ENCODE results near the gene ETV3L.
A peak's percentile ranks its signal among the peaks of the same experiment; 100 is the strongest.
"Not testable (repeated sequence)": the region's sequence is repeated elsewhere in the genome, so short reads cannot be mapped to it uniquely, and the experiment has no call there.

The ETV3L gene

DNA sequence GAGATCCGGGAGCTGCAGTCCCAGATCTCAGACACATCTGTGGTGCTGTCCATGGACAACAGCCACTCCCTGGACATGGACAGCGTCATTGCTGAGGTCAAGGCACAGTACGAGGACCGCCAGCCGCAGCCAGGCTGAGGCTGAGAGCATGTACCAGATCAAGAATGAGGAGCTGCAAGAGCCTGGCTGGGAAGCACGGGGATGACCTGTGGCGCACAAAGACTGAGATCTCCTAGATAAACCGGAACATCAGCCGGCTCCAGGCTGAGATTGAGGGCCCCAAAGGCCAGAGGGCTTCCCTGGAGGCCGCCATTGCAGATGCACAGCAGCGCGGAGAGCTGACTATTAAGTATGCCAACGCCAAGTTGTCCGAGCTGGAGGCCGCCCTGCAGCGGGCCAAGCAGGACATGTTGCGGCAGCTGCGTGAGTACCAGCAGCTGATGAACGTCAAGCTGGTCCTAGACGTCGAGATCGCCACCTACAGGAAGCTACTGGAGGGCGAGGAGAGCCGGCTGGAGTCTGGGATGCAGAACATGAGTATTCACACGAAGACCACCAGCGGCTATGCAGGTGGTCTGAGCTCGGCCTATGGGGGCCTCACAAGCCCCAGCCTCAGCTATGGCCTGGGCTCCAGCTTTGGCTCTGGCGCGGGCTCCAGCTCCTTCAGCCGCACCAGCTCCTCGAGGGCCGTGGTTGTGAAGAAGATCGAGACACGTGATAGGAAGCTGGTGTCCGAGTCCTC, 25.5 kb downstream of the ETV3L start:
- DNase-seq = peak; percentile 81

DNA sequence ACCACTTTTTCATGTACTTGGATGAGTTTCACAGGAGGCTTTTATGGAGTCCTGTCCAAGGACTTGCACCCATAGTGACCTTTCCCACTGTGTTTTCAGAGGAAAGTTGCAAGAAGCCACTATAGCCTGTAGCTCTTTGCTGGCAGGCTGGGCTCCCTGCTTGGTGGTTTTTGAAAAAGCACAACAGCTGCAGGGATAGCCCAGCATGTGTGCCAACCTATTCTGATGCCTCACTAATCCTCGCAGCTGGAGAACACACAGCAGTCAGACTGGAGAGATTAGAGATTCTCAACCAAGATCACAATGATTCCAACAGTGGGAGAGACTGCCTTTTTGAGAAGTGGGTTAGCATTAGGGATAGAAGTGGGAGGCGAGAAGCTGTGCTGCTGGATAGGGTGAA, 30.0 kb downstream of the ETV3L start:
- no peak for DNase-seq

- DNase-seq = not testable (repeated sequence)
Observed at GRCh38 chr1:157059241-157059640, 40.4 kb downstream of the ETV3L start.

DNA sequence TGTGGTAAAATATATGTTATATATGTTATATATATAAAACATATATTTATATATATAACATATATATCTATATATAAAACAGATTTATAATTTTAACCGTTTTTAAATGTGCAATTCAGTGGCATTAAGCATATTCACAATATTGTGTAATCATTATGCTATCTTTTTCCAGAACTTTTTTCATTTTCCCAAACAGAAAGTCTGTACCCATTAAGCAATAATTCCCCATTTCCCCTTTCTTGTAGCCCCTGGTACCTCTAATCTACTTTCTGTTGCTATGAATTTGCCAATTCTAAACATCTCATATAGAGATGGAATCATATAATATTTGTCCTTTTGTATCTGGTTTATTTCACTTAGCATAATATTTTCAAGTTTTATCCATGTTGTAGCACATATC, 43.3 kb downstream of the ETV3L start:
- DNase-seq = peak; percentile 78

GRCh38 chr1:157055729-157056128, 43.9 kb downstream of the ETV3L start:
- DNase-seq = peak; percentile 88

DNA sequence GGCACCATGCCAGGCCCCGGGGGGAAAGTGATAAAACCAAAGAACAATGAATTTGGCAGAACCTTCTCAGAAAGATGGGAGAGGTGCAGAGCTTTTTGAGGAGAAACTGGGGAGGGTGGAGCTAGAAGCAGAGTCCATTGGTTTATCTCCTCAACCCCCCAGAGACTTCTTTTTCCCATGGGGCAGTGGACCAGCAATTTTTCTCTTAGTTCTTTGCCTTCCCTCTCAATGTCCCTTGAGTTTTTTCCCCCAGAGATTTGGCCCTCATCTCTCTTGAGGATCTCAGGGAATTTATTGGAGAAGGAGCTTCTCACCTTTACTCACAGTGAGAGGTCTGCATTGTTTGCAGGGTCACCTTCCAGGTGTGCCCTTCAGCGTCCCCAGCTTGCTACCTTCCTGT, 48.8 kb downstream of the ETV3L start:
- no peak for DNase-seq

- no peak for DNase-seq
Observed at GRCh38 chr1:157047062-157047410, 52.6 kb downstream of the ETV3L start.

DNA sequence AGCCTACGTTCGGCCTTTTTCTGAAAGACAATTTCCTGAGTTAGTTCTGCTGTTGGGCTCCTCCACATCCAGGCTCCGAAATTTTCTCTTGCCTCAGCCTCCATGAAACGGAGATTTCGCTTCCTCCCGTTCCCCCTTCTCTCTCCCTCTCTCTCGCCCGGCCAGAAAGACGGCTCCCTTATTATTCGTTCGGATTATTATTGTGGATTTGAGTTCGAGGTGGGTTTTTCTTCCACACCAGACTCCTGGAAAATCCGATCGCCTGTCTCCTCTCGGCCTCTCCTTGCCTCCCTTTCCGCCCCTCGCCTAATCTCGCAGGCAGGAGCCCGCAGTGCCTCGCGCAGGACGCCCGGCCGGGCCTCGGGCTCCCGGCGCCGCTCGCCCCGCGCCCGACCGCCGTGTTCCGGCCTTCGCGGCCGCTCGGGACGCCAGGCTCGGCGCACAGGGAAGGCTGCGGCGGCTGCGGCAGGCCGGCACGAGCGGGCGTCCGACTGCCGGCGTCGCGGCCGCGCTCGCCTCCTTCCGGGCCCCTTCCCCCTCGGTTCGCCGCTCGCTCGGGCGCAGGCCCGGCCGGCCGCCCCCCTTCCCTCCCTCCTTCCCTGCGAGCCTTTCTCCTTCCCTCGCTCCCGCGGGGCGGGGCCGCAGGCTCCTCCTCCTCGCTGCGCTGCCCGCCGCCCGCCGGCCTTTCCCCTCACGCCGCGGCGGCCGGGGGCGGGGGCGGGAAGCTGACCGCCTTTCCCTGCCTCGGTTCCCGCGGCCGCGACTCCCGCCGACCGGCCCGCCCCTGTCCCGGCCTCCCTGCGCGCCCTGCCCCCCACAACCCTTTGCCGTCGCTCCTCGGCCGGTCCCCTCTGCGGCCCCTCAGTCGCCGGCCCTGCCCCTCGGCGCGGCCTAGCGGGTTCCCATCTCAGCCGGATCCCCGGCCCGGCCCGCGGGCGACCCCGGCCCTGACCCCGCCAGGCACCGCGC, 54.1 kb downstream of the ETV3L start, which contains the start of gene ARHGEF11:
ARHGEF11 (minus strand) TSS at position 493 of the 969 bp plus-strand sequence. CDS start 1,412 bp downstream, outside the sequence.
- peak; percentile 94 for DNase-seq

GRCh38 chr1:157044326-157044725, 55.3 kb downstream of the ETV3L start:
- no peak for DNase-seq

DNA sequence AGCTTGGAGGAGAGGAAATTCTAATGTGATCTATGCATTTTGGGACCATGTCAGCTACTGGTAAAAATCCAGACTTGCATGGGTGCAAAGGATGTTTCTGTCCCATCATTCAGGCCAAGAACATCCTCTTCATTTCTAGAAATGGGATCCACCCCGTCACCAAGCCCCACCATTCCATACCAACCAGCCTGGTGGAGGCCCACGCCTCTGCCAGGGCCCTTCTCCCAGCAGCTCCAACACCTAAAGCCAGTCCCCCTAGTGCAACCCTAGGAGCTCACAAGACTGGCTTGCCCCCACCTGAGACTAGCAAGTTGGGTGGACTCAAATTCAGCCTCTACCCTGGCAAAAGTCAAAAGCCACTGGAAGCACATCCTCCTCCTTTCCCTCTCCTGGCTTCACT, 55.9 kb downstream of the ETV3L start:
- no peak for DNase-seq

GRCh38 chr1:157042846-157043245, 56.8 kb downstream of the ETV3L start:
- DNase-seq = peak; percentile 19

All from suppressor macrophage treated with lipopolysaccharide for 4 hours (primary cell).